HCT116 (cell line): ENCODE results near the gene MAN1A1. TPM values are rescaled to one million over a fixed set of nuclear protein-coding genes. Genes with fewer than 3 reads are reported as not detected.
A peak's percentile ranks its signal among the peaks of the same experiment; 100 is the strongest.

Source experiments
- ATAC-seq: fragments of 200-7000 bp; cut with Tn5 transposase; 2 replicates; pipeline ENCODE4 v1.9.1; 2020; ENCODE audit warnings: mild to moderate bottlenecking, moderate library complexity
- BruUV-seq: library from RNA; stranded (reverse); fragments of 400-500 nt; replicated peaks from 2 replicates; lab custom pipeline; 2021; lab: Mats Ljungman, UMichigan
- CTCF ChIA-PET: fragments of 300-600 bp; sonication (Branson Sonifier 250); formaldehyde crosslinking; loops from one replicate; lab custom pipeline; 2021; ENCODE audit warnings: antibody characterized with exemption; lab: Charles Lee
- POLR2A ChIA-PET: fragments of 300-600, 350-600 bp; sonication (Branson Sonifier 250); formaldehyde crosslinking; loops from one replicate; lab custom pipeline; 2021; ENCODE audit warnings: antibody characterized with exemption; lab: Charles Lee
- RAD21 ChIA-PET, 2 experiments: fragments of 300-600 bp; sonication (Branson Sonifier 250); formaldehyde crosslinking; loops; one replicate each; lab custom pipeline; 2023; ENCODE audit warnings: low total read pairs in 2 of 2; ENCODE audit not compliant: uncharacterized antibody in 2 of 2, unreplicated experiment in 2 of 2, low non-redundant PET in 1 of 2; lab: Charles Lee
- DNase-seq: peaks from one replicate; pipeline ENCODE4 v3.0.0-alpha.2; 2010; ENCODE audit warnings: low read depth, low spot score
- H2AFZ ChIP-seq: fragments of 200-600 bp; shearing (Covaris generic), sonication (generic); 2 replicates; pipeline ENCODE4 v1.6.1; 2017; ENCODE audit warnings: low read depth, mixed run types, mixed read lengths, antibody characterized with exemption, low read length; ENCODE audit not compliant: poor library complexity, severe bottlenecking
- H3K27ac ChIP-seq: 2 replicates; pipeline ENCODE4 v1.5.1; 2012; ENCODE audit warnings: low read depth, low read length
- H3K27me3 ChIP-seq: fragments of 200-600 bp; sonication (generic); 2 replicates; pipeline ENCODE4 v1.6.1; 2016; ENCODE audit warnings: mixed run types, low read length, mixed read lengths; ENCODE audit not compliant: insufficient read depth
- H3K36me3 ChIP-seq, 2 experiments: fragments of 200-500 bp in 1 of 2; fragments of 200-600 bp in 1 of 2; sonication (Bioruptor generic) in 1 of 2; sonication (generic) in 1 of 2; 2 replicates each; pipeline versions ENCODE4 v1.5.1 to v1.6.1; 2014 to 2016; ENCODE audit warnings: low read length in 2 of 2, inconsistent platforms in 1 of 2, mixed read lengths in 1 of 2, mixed run types in 1 of 2; ENCODE audit not compliant: insufficient read depth in 2 of 2, control insufficient read depth in 1 of 2
- H3K4me1 ChIP-seq, 2 experiments: fragments of 200-600 bp in 1 of 2; sonication (generic) in 1 of 2; 2 replicates each; pipeline versions ENCODE4 v1.5.1 to v1.6.1; 2012 to 2017; ENCODE audit warnings: low read length in 2 of 2, inconsistent platforms in 1 of 2, mild to moderate bottlenecking in 1 of 2, mixed read lengths in 1 of 2, mixed run types in 1 of 2, moderate library complexity in 1 of 2; ENCODE audit not compliant: insufficient read depth in 2 of 2, control insufficient read depth in 1 of 2
- H3K4me2 ChIP-seq: fragments of 200-600 bp; sonication (generic); 2 replicates; pipeline ENCODE4 v1.6.1; 2017; ENCODE audit warnings: mixed run types, low read length, mixed read lengths
- H3K4me3 ChIP-seq, 2 experiments: fragments of 200-600 bp in 1 of 2; sonication (generic) in 1 of 2; replicated peaks in 1 of 2; 2 replicates each; pipeline ENCODE4 v1.5.1; 2011 to 2016; ENCODE audit warnings: low read length in 2 of 2, control low read depth in 1 of 2, low read depth in 1 of 2, mild to moderate bottlenecking in 1 of 2, mixed read lengths in 1 of 2, mixed run types in 1 of 2
- H3K79me2 ChIP-seq: fragments of 200-600 bp; sonication (generic); 2 replicates; pipeline ENCODE4 v1.6.1; 2017; ENCODE audit warnings: mild to moderate bottlenecking, mixed run types, low read length, moderate library complexity, mixed read lengths; ENCODE audit not compliant: insufficient read depth
- H3K9ac ChIP-seq: fragments of 200-600 bp; sonication (generic); 2 replicates; pipeline ENCODE4 v1.6.1; 2016; ENCODE audit warnings: low read length, mixed read lengths
- H3K9me2 ChIP-seq: fragments of 200-600 bp; sonication (generic), shearing (Covaris generic); 2 replicates; pipeline ENCODE4 v1.6.1; 2017; ENCODE audit warnings: mixed run types, mild to moderate bottlenecking, moderate library complexity; ENCODE audit not compliant: insufficient read depth
- H3K9me3 ChIP-seq, 2 experiments: fragments of 200-500 bp in 1 of 2; fragments of 200-600 bp in 1 of 2; sonication (Bioruptor generic) in 1 of 2; sonication (generic) in 1 of 2; 2 replicates each; pipeline ENCODE4 v1.6.1; 2014 to 2017; ENCODE audit warnings: low read length in 2 of 2, mixed read lengths in 2 of 2, inconsistent platforms in 1 of 2, low read depth in 1 of 2, mild to moderate bottlenecking in 1 of 2, mixed run types in 1 of 2, moderate library complexity in 1 of 2; ENCODE audit not compliant: control insufficient read depth in 1 of 2, insufficient read depth in 1 of 2
- H4K20me1 ChIP-seq: fragments of 200-600 bp; sonication (generic), shearing (Covaris generic); 2 replicates; pipeline ENCODE4 v1.6.1; 2017; ENCODE audit warnings: mixed run types, mild to moderate bottlenecking, moderate library complexity; ENCODE audit not compliant: insufficient read depth
- CBX3 ChIP-seq: IDR thresholded peaks from 2 replicates; pipeline ENCODE4 v1.6.1; 2012; ENCODE audit warnings: low read depth
- CEBPB ChIP-seq: IDR thresholded peaks from 2 replicates; pipeline ENCODE4 v1.6.1; 2012; ENCODE audit warnings: low read depth
- CTCF ChIP-seq, 3 experiments: fragments of 200-600 bp in 1 of 3; sonication (generic) in 1 of 3; IDR thresholded peaks in 2 of 3; conservative IDR thresholded peaks in 1 of 3; 2 replicates each; pipeline ENCODE4 v1.5.1; 2012 to 2017; ENCODE audit warnings: low read depth in 2 of 3, low read length in 2 of 3, antibody characterized with exemption in 1 of 3, borderline replicate concordance in 1 of 3, control low read depth in 1 of 3, mild to moderate bottlenecking in 1 of 3, mixed read lengths in 1 of 3, mixed run types in 1 of 3, moderate library complexity in 1 of 3; ENCODE audit not compliant: insufficient read depth in 1 of 3
- ELF1 ChIP-seq: IDR thresholded peaks from 2 replicates; pipeline ENCODE4 v1.6.1; 2012; ENCODE audit warnings: low read depth, borderline replicate concordance
- EZH2phosphoT487 ChIP-seq: fragments of 200-600 bp; IDR thresholded peaks from 2 replicates; pipeline ENCODE4 v1.6.1; 2018; ENCODE audit warnings: antibody characterized with exemption, borderline replicate concordance
- JUND ChIP-seq: IDR thresholded peaks from 2 replicates; pipeline ENCODE4 v1.6.1; 2012
- intact Hi-C: fragments of 100-400 bp; cut with micrococcal nuclease; formaldehyde crosslinking; loops from 2 replicates; pipeline ENCODE4 v1.10.0; 2022
- total RNA-seq: library from RNA; stranded (reverse); gene quantifications from one replicate; pipeline ENCODE4 v1.2.1, GENCODE V29; 2021; ENCODE audit not compliant: unreplicated experiment

The MAN1A1 gene
- total RNA-seq, 1 experiment from 2014 or later, result 46.0 TPM

- Histone ChIP-seq H4K20me1 (no peaks in the 10 kb centered on the region), H3K4me1 (peaks cover 14 to 23% of the 10 kb centered on the region in 2 experiments; a peak in 3 of 4 replicates), H3K27ac (no peak overlapping the region), H3K4me2 (no peak overlapping the region), H3K4me3 (no peak overlapping the region), H3K79me2 (no peaks in the 10 kb centered on the region), H3K9me3 (no peaks in the 10 kb centered on the region), H3K9ac (no peak overlapping the region), H3K36me3 (peaks cover 0 to 8% of the 10 kb centered on the region in 2 experiments; a peak in 2 of 4 replicates), H3K9me2 (no peaks in the 10 kb centered on the region), H2AFZ (no peak overlapping the region), H3K27me3 (no peaks in the 10 kb centered on the region)
- ChIA-PET POLR2A (no interaction called here), CTCF (no interaction called here), RAD21 (no interaction called here)
- BruUV-seq, result no TSS peak
- DNase-seq (no peak), ATAC-seq (peak; percentile 65; the same call in 1 of the 2 replicates)
- no peak for TF ChIP-seq JUND
- no peak for TF ChIP-seq EZH2phosphoT487
- no peak for TF ChIP-seq CEBPB
- no peak for TF ChIP-seq ELF1
- TF ChIP-seq CTCF (IDR thresholded peaks at IDR 0.05 in 2 of 3, conservative IDR thresholded peaks at IDR 0.05 in 1 of 3; ENCODE audit: borderline replicate concordance in 1 of 3, insufficient read depth in 1 of 3, low read depth in 2 of 3, low read length in 2 of 3), result peak in 2 of 3 experiments; percentile 33 to 43; a peak in 3 of 6 replicates
- 0 out of 2 replicates have a peak, but pooled peaks have one; percentile 25 for TF ChIP-seq CBX3
- intact Hi-C loops, result no loop called here
Measured at GRCh38 chr6:119284861-119285521, 64.6 kb downstream of the MAN1A1 start.
